GM18861 (cell line): Measurements from ENCODE around the gene AGBL3.

Experiments used
- ATAC-seq: cut with Tn5 transposase; IDR thresholded peaks from one replicate; pipeline ENCODE4 v1.9.1; 2021; ENCODE audit not compliant: unreplicated experiment

AGBL3 gene

GRCh38 chr7:135183478-135183877, 197.2 kb downstream of the AGBL3 start:
- ATAC-seq = no peak

DNA sequence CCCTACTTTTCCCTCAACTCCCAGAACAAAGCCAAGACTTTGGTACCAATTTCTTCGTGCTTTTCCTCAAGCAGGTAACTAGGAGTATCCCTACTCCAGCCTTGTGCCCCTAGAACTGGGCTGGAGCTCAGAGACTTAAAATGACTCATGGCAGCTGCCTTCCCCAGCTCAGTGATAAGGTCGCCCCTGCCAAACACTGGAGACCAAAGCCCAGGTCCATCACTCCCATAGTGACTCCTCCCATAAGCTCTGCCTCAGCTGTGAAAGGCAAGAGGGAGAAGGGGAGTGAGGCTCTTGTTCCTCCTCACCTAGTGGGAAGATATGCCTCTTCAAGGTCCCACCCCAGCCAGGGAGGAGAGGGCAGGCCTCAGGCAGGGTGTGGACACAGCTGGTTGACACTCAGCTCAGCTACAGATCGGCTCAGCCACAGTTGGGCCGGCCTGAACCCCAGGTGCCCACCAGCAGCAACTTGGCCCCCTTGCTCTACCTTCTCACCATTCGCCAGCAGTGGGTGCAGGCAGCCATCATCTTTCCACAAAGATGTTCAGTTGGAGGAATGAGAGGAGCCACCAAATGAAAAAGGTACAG, 198.0 kb downstream of the AGBL3 start:
- ATAC-seq = no peak
